ENCODE data around the gene DDX20.
A peak's percentile ranks its signal among the peaks of the same experiment; 100 is the strongest.
"Not testable (repeated sequence)": the region's sequence is repeated elsewhere in the genome, so short reads cannot be mapped to it uniquely, and the experiment has no call there.

Gene DDX20

DNA sequence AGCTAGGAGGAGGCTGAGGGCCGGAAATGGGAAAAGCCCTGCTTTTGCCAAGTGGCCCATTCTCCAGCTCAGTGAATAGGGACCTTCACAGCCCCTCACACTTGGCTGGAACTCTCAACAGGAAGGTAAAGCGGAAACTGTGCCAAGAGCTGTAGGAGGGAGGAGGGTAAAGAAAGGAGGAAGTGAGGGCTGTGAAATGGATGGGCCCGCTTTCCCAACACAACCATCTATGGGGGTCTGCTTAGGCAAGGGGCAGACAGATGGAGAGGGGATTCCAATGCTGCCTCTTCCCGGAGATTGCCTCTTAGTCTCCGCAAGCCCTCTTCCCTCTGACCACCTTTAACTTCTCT lies 21.7 kb upstream of the DDX20 start:
- DNase-seq (ENCODE audit: low read depth) = no peak

GRCh38 chr1:111734426-111734825 lies 21.3 kb upstream of the DDX20 start:
- DNase-seq (ENCODE audit: low read depth) = no peak

- DNase-seq (ENCODE audit: low read depth) = no peak
These were observed 20.8 kb upstream of the DDX20 start for GRCh38 chr1:111734856-111735255.

GRCh38 chr1:111735321-111735720 lies 20.4 kb upstream of the DDX20 start:
- DNase-seq (ENCODE audit: low read depth) = no peak

- DNase-seq (ENCODE audit: low read depth) = no peak
These were observed 19.7 kb upstream of the DDX20 start for GRCh38 chr1:111735858-111736544.

GRCh38 chr1:111736548-111737215 lies 19.0 kb upstream of the DDX20 start:
- no peak for DNase-seq (ENCODE audit: low read depth)

DNA sequence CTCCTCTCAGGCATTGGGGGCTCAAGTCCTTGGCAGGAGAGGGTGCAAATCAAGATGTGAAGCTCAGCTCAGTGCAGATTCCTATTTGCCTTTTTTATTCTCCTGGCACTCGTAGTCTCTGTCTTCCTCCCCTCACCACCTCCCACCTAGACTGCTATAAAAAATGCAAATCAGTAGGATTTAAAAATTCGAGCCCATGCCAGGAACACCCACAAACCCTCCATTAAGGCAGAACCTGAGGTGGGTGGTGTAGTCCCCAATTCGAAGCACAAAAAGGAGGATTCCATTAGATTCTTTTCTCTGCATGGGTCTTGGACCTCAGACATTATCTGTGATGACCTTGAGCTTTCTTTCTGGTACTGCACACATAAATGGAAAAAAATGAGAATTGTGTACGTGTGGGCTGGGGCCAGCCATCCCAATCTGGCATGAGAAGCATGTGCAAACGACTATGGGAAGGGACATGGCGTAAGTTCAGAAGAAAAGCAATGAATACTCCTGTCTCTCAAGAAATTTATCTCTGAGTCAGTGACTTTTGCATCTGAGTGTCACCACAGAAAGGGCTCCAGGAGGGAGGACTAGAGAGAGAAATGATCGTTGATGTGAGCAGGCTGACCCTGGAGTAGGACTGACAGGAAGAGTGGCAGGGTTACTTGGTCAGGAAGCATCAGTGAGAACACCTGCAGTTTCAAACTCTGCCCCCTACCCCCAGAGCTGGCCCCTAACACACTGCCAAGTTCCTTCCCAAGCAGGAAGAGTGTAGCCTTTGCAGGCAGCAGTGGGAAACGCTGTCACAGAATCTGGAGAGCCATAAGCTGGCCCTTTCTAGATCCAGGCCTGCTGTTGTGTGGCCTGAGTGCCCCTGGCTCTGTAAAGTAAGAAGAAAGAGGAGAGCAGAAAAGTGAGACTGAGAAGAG lies 18.2 kb upstream of the DDX20 start:
- DNase-seq (ENCODE audit: low read depth) = no peak

DNA sequence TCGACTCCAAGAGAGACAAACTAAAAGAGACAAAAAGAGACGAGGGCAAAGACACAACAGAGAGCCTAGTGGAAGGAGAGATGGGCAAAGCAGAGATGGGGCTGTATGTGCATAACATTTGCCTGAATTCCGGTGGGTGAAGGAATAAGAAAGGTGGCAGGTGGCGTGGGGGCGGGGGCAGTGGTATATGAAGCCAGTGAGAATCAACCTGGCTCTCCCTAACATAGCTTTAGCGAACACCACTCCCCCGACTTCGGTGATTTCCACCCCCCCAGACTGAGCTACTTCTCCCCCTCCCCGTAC lies 17.6 kb upstream of the DDX20 start:
- DNase-seq (ENCODE audit: low read depth) = no peak

DNA sequence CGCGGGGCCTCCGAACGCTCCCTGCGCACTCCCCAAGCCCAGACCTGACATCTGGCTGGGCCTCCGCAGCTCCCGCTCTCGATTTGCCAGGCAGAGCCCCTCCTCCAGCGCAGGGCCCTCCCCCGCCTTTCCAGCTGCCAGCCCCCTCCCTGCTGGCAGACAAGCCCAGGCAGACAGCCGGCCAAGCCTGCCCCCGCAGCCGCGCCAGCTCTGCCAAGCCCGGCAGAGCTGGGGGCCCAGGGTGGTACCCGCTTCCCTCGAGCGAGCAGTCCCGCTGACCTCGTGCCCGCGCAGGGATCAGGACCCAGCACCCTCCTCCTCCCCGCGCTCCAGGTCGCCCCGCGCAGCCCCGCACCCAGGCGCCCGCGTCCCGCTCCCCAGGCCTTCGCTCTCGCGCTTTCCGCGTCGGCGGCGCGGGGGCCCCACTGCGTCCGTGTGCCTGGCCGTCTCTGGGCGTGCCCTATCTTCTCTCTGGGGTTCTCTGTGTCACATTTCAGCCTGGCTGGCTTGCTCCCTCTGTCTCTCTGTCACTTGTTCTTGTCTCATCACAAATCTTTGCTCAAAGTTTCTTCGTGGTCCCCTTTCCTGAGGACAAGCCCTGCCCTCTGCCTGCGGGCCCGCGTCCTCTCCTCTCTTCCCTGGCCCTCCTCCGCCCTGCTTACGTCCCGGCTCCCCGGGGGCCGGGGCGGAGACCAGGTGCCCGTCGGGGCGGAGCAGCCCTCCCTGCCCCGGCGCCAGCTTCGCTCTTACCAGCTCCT lies 17.1 kb upstream of the DDX20 start:
- peak; percentile 32 for DNase-seq (ENCODE audit: low read depth)

- DNase-seq (ENCODE audit: low read depth) = peak; percentile 64
These were observed 16.3 kb upstream of the DDX20 start, which contains the start of gene INKA2 for GRCh38 chr1:111739194-111739924. Gene INKA2 (minus strand): TSS chr1:111739395. CDS start chr1:111739242, 153 bp downstream.

GRCh38 chr1:111739925-111740765 lies 15.6 kb upstream of the DDX20 start:
- DNase-seq (ENCODE audit: low read depth) = peak; percentile 42

GRCh38 chr1:111742292-111742691 lies 13.4 kb upstream of the DDX20 start:
- not testable (repeated sequence) for DNase-seq (ENCODE audit: low read depth)

DNA sequence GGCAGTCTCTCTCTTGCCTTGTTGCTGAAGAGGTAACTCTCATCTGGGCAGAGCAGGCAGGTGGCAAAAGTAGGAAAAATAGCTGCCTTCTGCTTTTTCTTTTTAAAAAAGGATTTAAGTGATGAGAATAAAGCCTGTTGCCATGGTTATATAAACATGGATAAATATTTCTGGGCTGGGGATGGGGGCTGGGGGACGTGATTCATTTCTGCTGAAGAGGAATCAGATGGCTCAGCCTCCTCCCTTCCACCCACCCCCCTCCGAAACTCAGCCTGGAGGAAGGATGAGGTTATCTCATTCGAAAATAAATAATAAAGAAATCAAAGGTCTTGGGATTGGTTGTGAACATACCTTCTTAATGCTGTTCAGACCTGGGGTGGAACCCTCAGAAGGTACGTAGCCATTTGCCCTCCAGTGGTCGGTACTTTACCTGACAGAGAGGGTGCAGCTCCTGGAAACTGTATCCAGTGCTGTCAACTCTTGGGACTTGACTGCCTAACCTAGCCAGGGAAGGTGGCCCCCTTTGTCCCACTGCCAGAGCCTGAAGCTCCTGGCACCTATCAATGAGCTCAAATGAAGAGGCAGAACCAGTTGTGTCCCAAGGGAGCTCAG lies 12.7 kb upstream of the DDX20 start:
- DNase-seq (ENCODE audit: low read depth) = no peak

GRCh38 chr1:111743679-111744101 lies 12.0 kb upstream of the DDX20 start:
- peak; percentile 24 for DNase-seq (ENCODE audit: low read depth)

- DNase-seq (ENCODE audit: low read depth) = no peak
These were observed 9.8 kb upstream of the DDX20 start for GRCh38 chr1:111745675-111746613.

DNA sequence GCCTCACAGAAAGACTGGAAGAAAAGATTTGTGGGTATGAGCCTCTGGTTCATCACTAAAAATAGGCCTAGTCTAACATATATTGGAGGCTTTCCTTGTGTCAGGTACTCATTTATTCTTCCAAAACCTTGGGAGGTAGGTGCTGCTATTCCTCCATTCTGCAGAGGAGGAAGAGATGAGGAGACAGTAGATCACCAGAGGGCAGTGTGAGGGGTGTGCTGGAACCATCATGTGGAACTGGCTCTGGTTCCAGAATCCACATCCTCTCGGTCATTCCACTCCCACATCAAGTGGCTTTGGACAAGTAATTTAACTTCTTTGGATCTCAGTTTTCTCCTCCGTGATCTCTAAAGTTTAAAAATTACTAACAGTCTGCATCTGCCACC lies 9.1 kb upstream of the DDX20 start:
- no peak for DNase-seq (ENCODE audit: low read depth)

- peak; percentile 41 for DNase-seq (ENCODE audit: low read depth)
These were observed 8.4 kb upstream of the DDX20 start for GRCh38 chr1:111747282-111747734.

DNA sequence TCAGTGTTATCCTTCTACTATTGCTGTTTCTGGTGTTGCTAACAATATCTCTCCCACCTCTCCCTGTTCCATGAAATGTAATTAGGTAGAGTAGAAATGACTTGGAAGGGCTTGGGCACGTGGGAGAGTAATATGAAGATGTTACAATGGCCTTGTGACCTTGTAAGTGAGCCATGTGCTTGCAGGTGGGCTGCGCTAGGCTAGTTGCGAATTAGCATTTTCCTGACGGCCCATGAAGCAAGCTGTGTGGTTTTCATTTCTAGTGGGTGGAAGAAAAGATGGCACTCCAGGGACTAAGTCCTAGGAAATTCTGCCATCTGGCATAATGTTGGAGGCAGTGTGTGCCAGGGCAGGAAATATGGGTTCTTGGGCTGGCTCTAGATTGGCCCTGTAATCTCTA lies 7.8 kb upstream of the DDX20 start:
- DNase-seq (ENCODE audit: low read depth) = no peak

- no peak for DNase-seq (ENCODE audit: low read depth)
These were observed 6.1 kb upstream of the DDX20 start for GRCh38 chr1:111749628-111750027.

All from GM04504 (cell line).